Kidney (tissue), 14 donors: ENCODE measurements around the gene UBTD1. TPM values are rescaled to one million over a fixed set of nuclear protein-coding genes. Genes with fewer than 3 reads are reported as not detected.

Experiments
- DNase-seq, 5 donors: peaks; one replicate each; pipeline ENCODE4 v3.0.0-alpha.2; 2013 to 2020
- FAIRE-seq: peaks from 2 replicates; lab custom pipeline; 2012; peaks lifted over from hg19 to GRCh38; lab: Jason Lieb, UNC
- H3K27ac ChIP-seq, 2 donors: one replicate each; pipeline ENCODE4 v1.7.0; 2013; ENCODE audit warnings: low read depth in 2 of 2, low read length in 2 of 2, inconsistent platforms in 1 of 2
- H3K27me3 ChIP-seq: one replicate; pipeline ENCODE4 v1.7.1; 2013; ENCODE audit warnings: low read length, inconsistent platforms; ENCODE audit not compliant: control insufficient read depth, insufficient read depth
- H3K36me3 ChIP-seq, 3 donors: one replicate each; pipeline versions ENCODE4 v1.7.0 to v1.7.1; 2013; ENCODE audit warnings: low read length in 3 of 3, control low read depth in 1 of 3, inconsistent platforms in 1 of 3; ENCODE audit not compliant: insufficient read depth in 3 of 3, control insufficient read depth in 2 of 3
- H3K4me1 ChIP-seq, 3 donors: one replicate each; pipeline versions ENCODE4 v1.7.0 to v1.7.1; 2013; ENCODE audit warnings: low read length in 3 of 3, inconsistent platforms in 1 of 3, low read depth in 1 of 3; ENCODE audit not compliant: control insufficient read depth in 2 of 3, insufficient read depth in 2 of 3
- H3K4me3 ChIP-seq, 3 donors: one replicate each; pipeline versions ENCODE4 v1.7.0 to v1.8.1; 2013; ENCODE audit warnings: low read length in 3 of 3, control low read depth in 1 of 3, inconsistent platforms in 1 of 3
- H3K9ac ChIP-seq, 3 donors: one replicate each; pipeline versions ENCODE4 v1.7.0 to v1.7.1; 2013; ENCODE audit warnings: low read length in 3 of 3, control low read depth in 1 of 3, inconsistent platforms in 1 of 3
- H3K9me3 ChIP-seq, 3 donors: one replicate each; pipeline versions ENCODE4 v1.7.0 to v1.7.1; 2013; ENCODE audit warnings: low read length in 3 of 3, control low read depth in 1 of 3, inconsistent platforms in 1 of 3; ENCODE audit not compliant: control insufficient read depth in 2 of 3, insufficient read depth in 1 of 3
- intact Hi-C: fragments of 100-400 bp; cut with DNase I; formaldehyde crosslinking; loops from one replicate; pipeline ENCODE4 v1.11.1; 2022
- polyA plus RNA-seq: library from polyadenylated mRNA; stranded (reverse); fragments of 350-450 nt; fragmentation: Illumina TruSeq; extraction: RNeasy Lipid Tissue Mini Kit (QIAGEN cat#74804); gene quantifications from one replicate; pipeline ENCODE4 v1.2.3, GENCODE V29; 2014; ENCODE audit warnings: low read depth, low replicate concordance; ENCODE audit not compliant: insufficient read depth
- total RNA-seq: library from RNA; stranded (reverse); fragmentation: NEBNext Ultra II Directional; extraction: Animal tissue kit (Norgen Biotek cat#: 25700); gene quantifications from one replicate; pipeline ENCODE4 v1.2.1, GENCODE V29; 2021
- TF ChIP-seq, protein P1 (sequence below): IDR thresholded peaks from 3 replicates; pipeline ENCODE4 v1.5.1; 2012; ENCODE audit warnings: mild to moderate bottlenecking, moderate library complexity, borderline replicate concordance; ENCODE audit not compliant: insufficient read depth; ENCODE audit errors: extremely low read depth
- donor health status: control.
- donor health status: control.
- donor health status: control.
- donor health status: control.
- donor health status: control.
- donor health status: DM: yes; HTN: yes; CAD: no.
- donor health status: Normal renal cell carcinoma (clear cell type).

UBTD1 gene
- total and polyA plus RNA-seq, 2 donors from 2014 or later, result 17.4 to 26.1 TPM

DNA sequence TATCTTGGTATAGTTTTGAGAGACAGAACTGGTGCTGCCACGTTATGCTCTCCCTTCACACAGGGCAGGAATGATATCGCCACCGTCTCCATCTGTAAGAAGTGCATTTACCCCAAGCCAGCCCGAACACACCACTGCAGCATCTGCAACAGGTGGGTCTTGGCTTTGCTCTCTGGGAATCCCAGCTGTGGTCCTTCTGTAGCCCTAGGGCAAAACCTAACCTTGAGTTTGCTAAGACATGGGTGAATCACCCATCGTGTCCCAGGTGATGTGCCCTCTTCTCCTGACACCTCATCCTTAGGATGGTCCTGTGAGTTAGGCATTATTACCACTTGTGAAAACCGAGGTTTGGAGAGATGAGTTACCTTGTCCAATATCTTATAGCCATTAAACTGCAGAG lies 46.4 kb upstream of the UBTD1 start:
- H3K27me3 ChIP-seq, result no peaks in the 10 kb centered on the region
- H3K4me1 ChIP-seq, result peaks cover 0 to 8% (median 6%) of the 10 kb centered on the region in 3 donors
- H3K27ac ChIP-seq, result no peak overlapping the region
- TF ChIP-seq, protein P1, sequence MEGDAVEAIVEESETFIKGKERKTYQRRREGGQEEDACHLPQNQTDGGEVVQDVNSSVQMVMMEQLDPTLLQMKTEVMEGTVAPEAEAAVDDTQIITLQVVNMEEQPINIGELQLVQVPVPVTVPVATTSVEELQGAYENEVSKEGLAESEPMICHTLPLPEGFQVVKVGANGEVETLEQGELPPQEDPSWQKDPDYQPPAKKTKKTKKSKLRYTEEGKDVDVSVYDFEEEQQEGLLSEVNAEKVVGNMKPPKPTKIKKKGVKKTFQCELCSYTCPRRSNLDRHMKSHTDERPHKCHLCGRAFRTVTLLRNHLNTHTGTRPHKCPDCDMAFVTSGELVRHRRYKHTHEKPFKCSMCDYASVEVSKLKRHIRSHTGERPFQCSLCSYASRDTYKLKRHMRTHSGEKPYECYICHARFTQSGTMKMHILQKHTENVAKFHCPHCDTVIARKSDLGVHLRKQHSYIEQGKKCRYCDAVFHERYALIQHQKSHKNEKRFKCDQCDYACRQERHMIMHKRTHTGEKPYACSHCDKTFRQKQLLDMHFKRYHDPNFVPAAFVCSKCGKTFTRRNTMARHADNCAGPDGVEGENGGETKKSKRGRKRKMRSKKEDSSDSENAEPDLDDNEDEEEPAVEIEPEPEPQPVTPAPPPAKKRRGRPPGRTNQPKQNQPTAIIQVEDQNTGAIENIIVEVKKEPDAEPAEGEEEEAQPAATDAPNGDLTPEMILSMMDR, result no peak
- H3K36me3 ChIP-seq, result peaks cover 0 to 12% (median 2%) of the 10 kb centered on the region in 3 donors
- no peak overlapping the region for H3K4me3 ChIP-seq
- intact Hi-C loops, result no loop called here
- H3K9ac ChIP-seq, result no peak overlapping the region
- no peaks in the 10 kb centered on the region for H3K9me3 ChIP-seq
- FAIRE-seq (no peak), DNase-seq (no peak)

DNA sequence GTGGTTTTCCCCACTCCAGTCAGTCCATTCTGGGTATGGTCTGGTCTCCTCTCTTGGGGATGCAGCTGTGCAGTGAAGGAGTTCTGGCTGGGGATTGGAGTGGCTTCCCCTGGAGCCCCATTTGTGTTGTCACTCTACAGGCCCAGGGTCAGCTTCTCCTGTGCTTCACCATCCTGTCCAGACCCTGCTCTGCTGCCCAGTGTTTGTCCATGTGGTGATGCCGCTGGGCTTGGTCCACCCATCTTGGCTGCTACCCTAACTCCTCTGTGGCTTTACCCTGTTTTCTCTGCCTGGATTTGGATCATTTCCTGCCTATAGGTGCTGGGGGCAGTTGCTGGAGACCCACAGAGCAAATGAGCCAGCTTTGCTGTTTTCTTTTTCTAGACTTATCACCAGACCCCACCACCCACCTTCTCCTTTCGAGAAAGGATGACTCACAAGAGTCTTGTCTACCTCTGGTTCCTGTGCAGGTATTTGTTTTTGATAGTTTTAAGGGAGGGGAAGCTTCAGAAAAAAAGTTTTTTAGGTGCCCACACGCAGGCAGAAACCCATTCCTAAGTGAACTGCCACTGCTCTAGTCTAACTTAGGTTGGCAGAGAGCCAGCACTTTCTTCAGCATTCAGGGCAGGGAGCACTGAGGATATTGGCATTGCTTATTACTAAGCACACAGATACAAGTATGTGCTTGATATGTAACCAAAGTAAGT lies 44.2 kb upstream of the UBTD1 start:
- no peak overlapping the region for H3K4me3 ChIP-seq
- no peaks in the 10 kb centered on the region for H3K27me3 ChIP-seq
- H3K9ac ChIP-seq, result no peak overlapping the region
- H3K4me1 ChIP-seq, result peaks cover 0 to 4% (median 3%) of the 10 kb centered on the region in 3 donors
- peaks cover 5 to 26% (median 14%) of the 10 kb centered on the region in 3 donors for H3K36me3 ChIP-seq
- H3K9me3 ChIP-seq, result no peaks in the 10 kb centered on the region
- FAIRE-seq (no peak), DNase-seq (peak in 1 of 5 donors; percentile 29)
- intact Hi-C loops, result no loop called here
- TF ChIP-seq, protein P1, result no peak
- no peak overlapping the region for H3K27ac ChIP-seq

GRCh38 chr10:97456034-97456685 lies 42.6 kb upstream of the UBTD1 start:
- Histone ChIP-seq H3K9ac (no peak overlapping the region), H3K9me3 (no peaks in the 10 kb centered on the region), H3K27me3 (no peaks in the 10 kb centered on the region), H3K4me3 (no peak overlapping the region), H3K36me3 (peaks cover 8 to 37% (median 29%) of the 10 kb centered on the region in 3 donors), H3K27ac (no peak overlapping the region), H3K4me1 (peaks cover 0 to 9% (median 0%) of the 10 kb centered on the region in 3 donors)
- DNase-seq (no peak), FAIRE-seq (no peak)
- TF ChIP-seq, protein P1, result no peak
- intact Hi-C loops, result no loop called here
